ENCODE results near the gene NPB. TPM values are rescaled to one million over a fixed set of nuclear protein-coding genes. Genes with fewer than 3 reads are reported as not detected.

The NPB gene
- total and polyA plus RNA-seq, 4 donors: 1.1 to 4.4 (median 3.0) TPM

DNA sequence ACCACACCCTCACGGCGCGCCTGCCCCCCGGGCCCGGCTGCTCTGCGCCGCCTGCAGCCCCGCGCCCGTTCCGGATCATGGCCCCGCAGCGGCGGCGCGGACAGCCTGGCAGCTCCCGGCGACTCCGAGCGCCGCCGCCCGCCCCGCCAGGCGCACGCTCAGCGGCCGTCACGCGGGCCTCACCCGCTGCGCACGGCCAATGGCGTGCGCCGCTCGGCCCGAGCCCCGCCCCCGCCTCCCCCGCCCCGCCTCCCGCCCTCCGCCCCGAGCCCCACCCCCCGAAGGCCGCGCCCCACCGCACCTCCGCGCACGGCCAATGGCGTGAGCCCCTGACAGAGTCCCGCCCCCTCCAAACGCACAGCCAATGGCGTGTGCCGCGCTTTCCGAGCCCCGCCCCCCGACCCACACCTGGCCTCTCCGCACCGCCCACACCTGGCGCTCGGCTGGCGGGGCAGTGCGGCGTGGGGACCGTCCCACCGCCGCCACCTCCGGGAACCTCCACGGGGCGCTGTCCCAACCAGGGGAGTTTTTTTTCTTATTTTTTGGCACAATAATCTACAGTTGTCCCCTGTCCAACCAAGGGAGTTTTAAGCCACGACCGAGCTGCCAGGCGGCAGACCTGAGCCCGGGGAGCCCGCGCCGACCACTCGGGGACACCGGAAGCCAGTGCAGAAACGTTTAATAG, 9.4 kb downstream of the NPB start, which contains the start of gene PCYT2:
Gene PCYT2 (minus strand): TSS at position 123 of the 685 bp plus-strand sequence. CDS start 44 bp downstream, at position 79.
- no peaks in the 10 kb centered on the region for H3K27me3 ChIP-seq (ENCODE audit: control insufficient read depth, insufficient read depth, low read length)
- H3K36me3 ChIP-seq (ENCODE audit: control insufficient read depth, insufficient read depth, low read length): peaks cover 75% of the 10 kb centered on the region
- DNase-seq (ENCODE audit: low read depth in 4 of 6, low spot score in 6 of 6): peak; percentile 38 to 97 (median 81)
- no peaks in the 10 kb centered on the region for H3K9me3 ChIP-seq (ENCODE audit: control insufficient read depth, insufficient read depth, low read length)
- H3K4me3 ChIP-seq (ENCODE audit: low read depth, low read length): peak within 1 kb of the TSS; percentile 59
- WGBS (ENCODE audit: insufficient coverage): 2% methylated on average over 42 of the region's 84 CpGs
- peak within 1 kb of the TSS; percentile 42 for H3K27ac ChIP-seq (ENCODE audit: low read depth, low read length)
- peaks cover 24% of the 10 kb centered on the region for H3K4me1 ChIP-seq (ENCODE audit: control insufficient read depth, insufficient read depth, low read length)

DNA sequence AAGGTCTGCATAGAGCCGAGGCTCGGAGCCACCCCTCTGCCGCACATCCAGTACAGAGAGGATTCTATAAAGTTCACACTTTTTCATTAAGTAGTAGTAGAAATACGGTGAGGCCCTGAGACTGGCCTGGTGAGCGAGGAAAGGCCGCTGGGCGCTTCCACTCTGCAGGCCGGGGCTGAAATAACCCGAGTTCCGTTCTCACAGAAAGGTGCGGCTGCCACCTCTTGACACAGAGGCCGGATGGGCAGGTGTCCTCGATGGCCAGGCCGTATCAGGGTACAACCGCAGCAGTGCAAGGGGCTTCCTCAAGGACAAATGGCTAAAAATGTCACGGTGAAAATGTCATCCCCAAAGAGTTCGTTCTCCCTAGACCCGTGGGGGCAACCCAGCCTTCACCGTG, 9.9 kb downstream of the NPB start:
- Histone ChIP-seq H3K4me1 (ENCODE audit: control insufficient read depth, insufficient read depth, low read length) (peaks cover 29% of the 10 kb centered on the region), H3K4me3 (ENCODE audit: low read depth, low read length) (no peak overlapping the region), H3K27ac (ENCODE audit: low read depth, low read length) (peak overlapping the region; percentile 42), H3K9me3 (ENCODE audit: control insufficient read depth, insufficient read depth, low read length) (no peaks in the 10 kb centered on the region), H3K36me3 (ENCODE audit: control insufficient read depth, insufficient read depth, low read length) (peaks cover 69% of the 10 kb centered on the region), H3K27me3 (ENCODE audit: control insufficient read depth, insufficient read depth, low read length) (no peaks in the 10 kb centered on the region)
- DNase-seq (ENCODE audit: low read depth in 4 of 6, low spot score in 6 of 6): no peak
- WGBS (ENCODE audit: insufficient coverage): 89% methylated on average over 16 of the region's 19 CpGs

GRCh38 chr17:81912441-81913309, 10.6 kb downstream of the NPB start:
- Histone ChIP-seq H3K4me3 (ENCODE audit: low read depth, low read length) (no peak overlapping the region), H3K27me3 (ENCODE audit: control insufficient read depth, insufficient read depth, low read length) (no peaks in the 10 kb centered on the region), H3K36me3 (ENCODE audit: control insufficient read depth, insufficient read depth, low read length) (peaks cover 62% of the 10 kb centered on the region), H3K9me3 (ENCODE audit: control insufficient read depth, insufficient read depth, low read length) (no peaks in the 10 kb centered on the region), H3K4me1 (ENCODE audit: control insufficient read depth, insufficient read depth, low read length) (peaks cover 33% of the 10 kb centered on the region), H3K27ac (ENCODE audit: low read depth, low read length) (no peak overlapping the region)
- WGBS (ENCODE audit: insufficient coverage): 95% methylated on average over 25 of the region's 32 CpGs
- DNase-seq (ENCODE audit: low read depth in 4 of 6, low spot score in 6 of 6): no peak

- H3K4me1 ChIP-seq (ENCODE audit: control insufficient read depth, insufficient read depth, low read length): peaks cover 38% of the 10 kb centered on the region
- no peak overlapping the region for H3K27ac ChIP-seq (ENCODE audit: low read depth, low read length)
- no peak overlapping the region for H3K4me3 ChIP-seq (ENCODE audit: low read depth, low read length)
- WGBS (ENCODE audit: insufficient coverage): 96% methylated on average over 31 of the region's 31 CpGs
- DNase-seq (ENCODE audit: low read depth in 4 of 6, low spot score in 6 of 6): no peak
- no peaks in the 10 kb centered on the region for H3K27me3 ChIP-seq (ENCODE audit: control insufficient read depth, insufficient read depth, low read length)
- H3K36me3 ChIP-seq (ENCODE audit: control insufficient read depth, insufficient read depth, low read length): peaks cover 53% of the 10 kb centered on the region
- no peaks in the 10 kb centered on the region for H3K9me3 ChIP-seq (ENCODE audit: control insufficient read depth, insufficient read depth, low read length)
Observed at GRCh38 chr17:81913394-81914102, 11.5 kb downstream of the NPB start.

DNA sequence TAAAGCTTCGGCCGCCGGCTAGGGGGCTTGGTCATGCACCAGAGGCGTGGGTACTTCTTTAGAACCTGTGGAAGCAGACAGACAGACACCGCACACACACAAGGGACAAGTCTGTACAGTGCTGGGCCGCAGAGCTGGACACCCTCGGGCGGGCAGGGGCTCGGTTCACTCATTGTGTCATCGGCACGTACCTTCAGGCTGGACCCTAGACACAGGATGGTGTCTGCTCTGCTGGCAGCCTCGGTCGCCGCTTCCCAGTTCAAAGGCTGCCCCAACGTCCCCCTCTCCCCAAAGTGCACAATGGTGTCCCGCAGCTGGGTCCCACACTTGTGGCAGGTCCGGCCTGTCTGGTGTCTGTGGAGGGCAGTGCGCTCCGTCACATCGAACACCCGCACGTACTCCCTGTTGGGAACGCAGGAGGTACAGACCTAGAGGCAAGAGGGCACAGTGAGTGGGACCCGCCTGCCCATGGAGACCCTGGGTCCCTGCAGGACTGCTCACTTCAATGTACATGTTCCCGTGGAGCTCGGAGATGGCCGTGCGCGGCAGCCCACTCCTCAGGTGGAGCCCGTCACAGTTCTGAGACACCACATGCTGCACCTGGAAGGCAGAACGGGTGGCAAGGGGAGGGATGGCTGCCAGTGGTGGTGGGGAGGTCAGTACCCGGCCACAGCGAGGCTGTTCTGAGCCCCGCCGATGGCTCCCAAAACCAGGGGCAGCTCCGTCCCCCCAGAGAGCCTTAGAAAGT, 12.2 kb downstream of the NPB start:
- peaks cover 39% of the 10 kb centered on the region for H3K4me1 ChIP-seq (ENCODE audit: control insufficient read depth, insufficient read depth, low read length)
- H3K4me3 ChIP-seq (ENCODE audit: low read depth, low read length): no peak overlapping the region
- H3K27me3 ChIP-seq (ENCODE audit: control insufficient read depth, insufficient read depth, low read length): no peaks in the 10 kb centered on the region
- WGBS (ENCODE audit: insufficient coverage): 95% methylated on average over 32 of the region's 36 CpGs
- no peak overlapping the region for H3K27ac ChIP-seq (ENCODE audit: low read depth, low read length)
- no peak for DNase-seq (ENCODE audit: low read depth in 4 of 6, low spot score in 6 of 6)
- peaks cover 50% of the 10 kb centered on the region for H3K36me3 ChIP-seq (ENCODE audit: control insufficient read depth, insufficient read depth, low read length)
- H3K9me3 ChIP-seq (ENCODE audit: control insufficient read depth, insufficient read depth, low read length): no peaks in the 10 kb centered on the region

- Histone ChIP-seq H3K9me3 (ENCODE audit: control insufficient read depth, insufficient read depth, low read length) (no peaks in the 10 kb centered on the region), H3K36me3 (ENCODE audit: control insufficient read depth, insufficient read depth, low read length) (peaks cover 58% of the 10 kb centered on the region)
- WGBS (ENCODE audit: insufficient coverage): 89% methylated on average over 12 of the region's 12 CpGs
Observed at GRCh38 chr17:81915331-81915730, 13.3 kb downstream of the NPB start.

DNA sequence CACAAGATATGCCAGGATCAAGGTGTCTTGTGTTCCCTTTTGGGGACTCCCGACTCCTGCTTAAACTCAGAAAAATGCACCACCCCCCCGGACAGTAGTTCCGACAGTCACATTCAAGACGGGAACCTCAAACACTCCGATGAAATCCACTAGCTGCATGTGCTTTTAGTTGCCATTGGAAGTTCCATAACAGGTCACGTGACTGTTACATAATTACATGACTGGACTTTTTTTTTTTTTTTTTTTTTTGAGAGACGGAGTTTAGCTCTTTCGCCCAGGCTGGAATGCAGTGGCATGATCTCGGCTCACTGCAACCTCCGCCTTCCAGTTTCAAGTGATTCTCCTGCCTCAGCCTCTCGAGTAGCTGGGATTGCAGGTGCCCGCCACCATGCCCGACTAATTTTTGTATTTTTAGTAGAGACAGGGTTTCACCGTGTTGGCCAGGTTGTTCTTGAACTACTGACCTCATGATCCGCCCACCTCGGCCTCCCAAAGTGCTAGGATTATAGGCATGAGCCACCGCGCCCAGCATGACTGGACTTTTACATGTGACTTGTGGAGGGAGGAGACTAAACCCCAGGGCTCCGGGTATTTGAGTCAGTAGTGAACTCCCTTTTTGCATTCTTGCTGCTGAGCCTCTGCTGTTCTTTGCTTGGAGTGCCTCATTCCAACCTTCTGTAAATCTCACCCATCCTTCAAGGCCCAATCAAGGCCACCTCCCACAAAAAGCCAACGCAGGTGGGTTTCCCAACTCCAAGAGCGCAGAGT, 14.4 kb downstream of the NPB start:
- no peak overlapping the region for H3K27ac ChIP-seq (ENCODE audit: low read depth, low read length)
- no peaks in the 10 kb centered on the region for H3K27me3 ChIP-seq (ENCODE audit: control insufficient read depth, insufficient read depth, low read length)
- peaks cover 69% of the 10 kb centered on the region for H3K36me3 ChIP-seq (ENCODE audit: control insufficient read depth, insufficient read depth, low read length)
- no peaks in the 10 kb centered on the region for H3K9me3 ChIP-seq (ENCODE audit: control insufficient read depth, insufficient read depth, low read length)
- peaks cover 23% of the 10 kb centered on the region for H3K4me1 ChIP-seq (ENCODE audit: control insufficient read depth, insufficient read depth, low read length)
- WGBS (ENCODE audit: insufficient coverage): 86% methylated on average over 16 of the region's 21 CpGs
- no peak overlapping the region for H3K4me3 ChIP-seq (ENCODE audit: low read depth, low read length)
- DNase-seq (ENCODE audit: low read depth in 4 of 6, low spot score in 6 of 6): no peak

More at GRCh38 chr17:81915331-81915730, 13.3 kb downstream of the NPB start:
- Histone ChIP-seq H3K4me1 (ENCODE audit: control insufficient read depth, insufficient read depth, low read length) (peaks cover 29% of the 10 kb centered on the region), H3K4me3 (ENCODE audit: low read depth, low read length) (no peak overlapping the region), H3K27me3 (ENCODE audit: control insufficient read depth, insufficient read depth, low read length) (no peaks in the 10 kb centered on the region), H3K27ac (ENCODE audit: low read depth, low read length) (no peak overlapping the region)
- DNase-seq (ENCODE audit: low read depth in 4 of 6, low spot score in 6 of 6): no peak

GRCh38 chr17:81917565-81918332, 15.7 kb downstream of the NPB start, which contains the start of gene SIRT7:
SIRT7 (minus strand) TSS chr17:81918176; CDS start chr17:81918131, 45 bp downstream.
- H3K36me3 ChIP-seq (ENCODE audit: control insufficient read depth, insufficient read depth, low read length): peaks cover 68% of the 10 kb centered on the region
- H3K27me3 ChIP-seq (ENCODE audit: control insufficient read depth, insufficient read depth, low read length): no peaks in the 10 kb centered on the region
- peak within 1 kb of the TSS; percentile 39 for H3K4me3 ChIP-seq (ENCODE audit: low read depth, low read length)
- DNase-seq (ENCODE audit: low read depth in 4 of 6, low spot score in 6 of 6): peak in 5 of 6 donors; percentile 65 to 95 (median 77)
- WGBS (ENCODE audit: insufficient coverage): under 1% methylated on average over 91 of the region's 94 CpGs
- peaks cover 16% of the 10 kb centered on the region for H3K4me1 ChIP-seq (ENCODE audit: control insufficient read depth, insufficient read depth, low read length)
- H3K9me3 ChIP-seq (ENCODE audit: control insufficient read depth, insufficient read depth, low read length): no peaks in the 10 kb centered on the region
- H3K27ac ChIP-seq (ENCODE audit: low read depth, low read length): no peak within 1 kb of the TSS
